ES-I3 (cell line): ENCODE data around the gene AKAP13.
A peak's percentile ranks its signal among the peaks of the same experiment; 100 is the strongest.

Source experiments
- H3K36me3 ChIP-seq: 2 replicates; pipeline ENCODE4 v1.6.1; 2013; ENCODE audit warnings: mild to moderate bottlenecking, low read length, control low read depth, moderate library complexity; ENCODE audit not compliant: insufficient read depth
- H3K4me1 ChIP-seq: 2 replicates; pipeline ENCODE4 v1.6.1; 2013; ENCODE audit warnings: mild to moderate bottlenecking, control low read depth, low read length; ENCODE audit not compliant: insufficient read depth
- H3K9ac ChIP-seq: 2 replicates; pipeline ENCODE4 v1.6.1; 2013; ENCODE audit warnings: low read depth, mild to moderate bottlenecking, low read length, moderate library complexity
- H3K9me3 ChIP-seq: 2 replicates; pipeline ENCODE4 v1.6.1; 2013; ENCODE audit warnings: mild to moderate bottlenecking, low read length, moderate library complexity; ENCODE audit not compliant: control insufficient read depth, insufficient read depth

AKAP13 gene

DNA sequence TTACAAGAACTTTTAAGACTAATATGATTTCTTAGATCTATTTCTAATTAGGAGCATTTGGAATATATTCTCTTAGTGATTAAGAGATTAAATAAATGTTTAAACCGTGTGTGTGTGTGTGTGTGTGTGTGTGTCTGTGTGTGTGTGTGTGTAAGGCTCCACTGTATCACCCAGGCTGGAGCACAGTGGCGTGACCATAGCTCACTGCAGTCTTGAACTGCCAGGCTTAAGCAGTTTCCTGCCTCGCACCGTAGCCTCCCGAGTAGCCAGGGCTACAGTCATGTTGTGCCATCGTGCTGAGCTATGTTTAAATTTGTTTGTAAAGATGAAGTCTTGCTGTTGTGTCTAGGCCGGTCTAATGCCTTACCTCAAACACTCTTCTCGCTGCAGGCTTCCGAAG is 305.0 kb downstream of the AKAP13 start:
- Histone ChIP-seq H3K9me3 (no peaks in the 10 kb centered on the region), H3K4me1 (peaks cover 13% of the 10 kb centered on the region), H3K9ac (no peak overlapping the region), H3K36me3 (peaks cover 4% of the 10 kb centered on the region; the same call in 1 of the 2 replicates)

DNA sequence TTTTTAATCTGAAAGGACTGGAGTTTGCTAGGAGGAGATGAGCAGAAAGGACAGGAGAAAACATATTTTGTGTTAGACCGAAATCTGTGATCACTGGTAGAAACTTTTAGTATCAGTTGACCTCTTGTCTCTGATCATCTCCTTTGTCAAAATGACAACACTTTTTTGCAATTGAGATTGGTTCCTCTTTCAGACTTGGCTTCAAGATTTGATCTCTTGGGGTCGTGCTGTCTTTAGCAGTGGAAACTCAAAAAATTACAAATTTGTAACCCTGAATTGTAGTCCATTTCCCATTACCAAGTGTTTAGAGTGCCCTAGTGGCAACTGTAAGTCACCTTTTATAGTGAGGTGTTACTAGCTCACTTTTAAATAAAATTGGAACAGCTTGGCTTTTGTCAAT is 306.9 kb downstream of the AKAP13 start:
- peaks cover 4% of the 10 kb centered on the region; the same call in 1 of the 2 replicates for H3K36me3 ChIP-seq
- no peak overlapping the region for H3K9ac ChIP-seq
- H3K4me1 ChIP-seq = peaks cover 19% of the 10 kb centered on the region
- H3K9me3 ChIP-seq = no peaks in the 10 kb centered on the region

DNA sequence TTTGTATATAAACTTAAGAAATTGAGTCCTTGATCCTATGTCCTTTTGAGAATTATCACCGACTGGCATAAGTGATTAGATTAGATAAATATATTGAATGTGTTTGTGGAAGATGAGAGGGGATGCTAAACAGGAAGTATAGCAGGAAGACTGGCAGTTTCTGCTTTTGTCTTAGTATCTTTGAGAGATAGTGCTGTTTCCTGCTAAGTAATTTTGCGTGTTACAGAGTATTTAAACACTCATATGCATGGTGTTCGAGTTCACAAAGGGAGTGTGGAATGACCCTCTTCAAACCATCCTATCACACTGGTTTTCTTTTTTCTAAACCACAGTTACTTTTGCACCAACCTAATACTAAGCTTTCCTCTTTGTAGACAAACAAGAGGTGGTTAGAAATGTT is 308.3 kb downstream of the AKAP13 start:
- peaks cover 3% of the 10 kb centered on the region; the same call in 1 of the 2 replicates for H3K36me3 ChIP-seq
- H3K9me3 ChIP-seq = no peaks in the 10 kb centered on the region
- peaks cover 19% of the 10 kb centered on the region for H3K4me1 ChIP-seq
- no peak overlapping the region for H3K9ac ChIP-seq

DNA sequence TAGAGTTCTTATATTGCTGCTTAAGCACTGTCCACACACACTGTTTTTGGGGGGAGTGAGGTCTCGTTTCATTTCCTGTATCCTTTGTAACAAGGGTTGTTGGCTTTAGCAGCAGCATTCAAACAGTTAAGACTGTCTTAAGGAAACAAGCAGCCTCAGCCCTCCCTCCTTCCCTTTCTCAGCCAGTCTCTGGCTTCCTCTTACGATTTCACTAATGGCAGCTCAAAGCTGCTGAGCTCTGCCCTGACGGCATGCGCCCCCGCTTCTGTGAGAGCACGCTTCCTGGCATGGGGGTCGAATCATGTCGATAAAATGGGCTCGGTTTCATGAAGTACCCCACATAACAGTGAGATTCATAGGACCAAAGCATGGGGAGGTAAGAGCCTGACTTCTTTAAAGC is 309.3 kb downstream of the AKAP13 start:
- no peaks in the 10 kb centered on the region for H3K9me3 ChIP-seq
- H3K36me3 ChIP-seq = no peaks in the 10 kb centered on the region
- H3K4me1 ChIP-seq = peaks cover 19% of the 10 kb centered on the region
- peak overlapping the region; percentile 33 for H3K9ac ChIP-seq

DNA sequence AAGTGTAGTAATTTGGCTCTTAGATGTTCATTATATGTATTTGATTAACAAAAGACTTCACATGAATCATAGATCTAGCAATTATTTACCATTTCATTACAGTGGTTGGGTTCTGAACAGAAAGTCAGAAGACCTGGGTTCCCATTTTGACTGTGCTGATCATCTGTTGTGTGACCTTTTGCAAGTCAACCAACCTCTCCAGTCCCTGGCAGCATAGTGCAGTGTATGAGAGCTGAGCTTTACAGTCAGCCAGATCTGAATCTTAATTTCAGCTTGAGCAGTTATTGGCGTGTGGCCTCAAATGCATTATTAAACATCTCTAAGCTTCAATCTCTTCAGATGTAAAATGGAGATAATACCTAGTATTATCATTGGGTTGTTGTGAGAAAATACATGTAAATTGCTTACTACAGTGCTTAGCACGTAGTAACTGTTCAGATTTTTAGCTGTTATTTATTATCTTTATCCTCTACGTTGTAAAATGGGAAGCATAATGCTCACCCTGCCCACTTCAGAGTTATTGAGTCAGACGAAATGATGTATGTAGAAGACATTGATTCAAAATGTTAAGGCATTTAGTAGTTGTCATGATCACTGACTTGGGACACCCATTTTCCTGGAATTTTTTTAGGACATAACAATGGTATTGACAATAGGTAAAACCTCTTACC is 310.3 kb downstream of the AKAP13 start:
- Histone ChIP-seq H3K4me1 (peaks cover 19% of the 10 kb centered on the region), H3K9me3 (no peaks in the 10 kb centered on the region), H3K9ac (no peak overlapping the region), H3K36me3 (no peaks in the 10 kb centered on the region)

DNA sequence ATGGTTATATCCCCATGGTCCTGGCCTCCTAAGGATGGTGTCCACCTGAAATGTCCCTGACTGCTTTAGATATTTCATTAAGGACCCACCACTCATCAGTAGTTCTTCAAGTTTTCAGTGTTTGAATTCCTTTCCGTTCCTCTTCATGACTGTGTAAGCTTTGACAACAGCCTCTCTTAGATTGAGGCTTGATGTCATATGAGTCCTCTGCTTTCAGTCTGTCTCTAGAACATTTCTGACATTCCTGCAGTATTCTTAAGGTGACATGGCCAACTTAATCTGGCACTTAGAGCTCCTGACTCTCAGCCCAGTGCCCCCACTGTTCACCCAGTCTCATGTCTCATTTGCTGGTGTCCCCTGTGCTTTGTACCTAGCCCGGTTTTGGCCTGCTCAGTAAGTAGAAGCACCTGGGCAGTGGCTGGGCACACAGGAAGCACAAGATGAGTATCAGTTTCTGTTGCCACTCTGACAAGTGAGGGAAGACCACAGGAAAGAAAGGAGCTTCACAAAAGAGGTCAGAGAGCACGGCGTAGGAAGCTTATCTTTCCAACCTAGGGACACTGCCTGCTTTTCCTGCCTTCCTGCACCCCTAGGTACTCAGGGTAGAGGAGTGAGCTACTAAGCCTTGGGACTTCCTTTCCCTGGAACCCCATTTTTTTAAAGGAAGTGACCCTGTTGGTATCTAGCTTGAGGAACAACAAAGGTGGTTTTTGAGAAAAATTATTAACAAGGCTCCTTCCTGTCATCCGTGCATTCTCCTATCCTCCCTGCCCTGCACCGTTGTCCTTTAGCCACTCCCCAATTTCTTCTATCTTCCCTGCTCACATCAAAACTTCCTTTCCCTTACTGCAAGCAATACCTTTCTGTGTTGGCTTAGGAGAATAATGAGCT is 311.2 kb downstream of the AKAP13 start:
- H3K4me1 ChIP-seq = peaks cover 19% of the 10 kb centered on the region

DNA sequence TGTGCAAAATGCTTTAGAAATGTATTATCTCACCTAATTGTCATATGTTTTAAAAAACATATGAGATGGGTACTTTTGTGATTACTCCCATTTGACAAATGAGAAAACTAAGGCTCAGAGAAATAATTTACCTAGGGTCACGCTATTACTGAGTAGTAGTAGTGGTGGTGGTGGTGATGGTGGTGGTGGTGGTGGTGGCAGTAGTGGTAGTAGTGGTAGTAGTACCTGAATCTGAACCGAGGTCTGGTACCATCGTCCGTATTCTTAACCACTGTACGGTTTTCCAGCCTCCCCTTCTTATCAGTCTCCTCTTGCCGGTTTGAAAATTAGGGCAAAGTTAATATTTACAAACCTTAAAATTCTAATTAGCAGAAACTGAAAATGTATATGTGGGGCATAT is 311.9 kb downstream of the AKAP13 start:
- Histone ChIP-seq H3K4me1 (peaks cover 19% of the 10 kb centered on the region), H3K36me3 (no peaks in the 10 kb centered on the region), H3K9ac (no peak overlapping the region), H3K9me3 (no peaks in the 10 kb centered on the region)

More for the DNA sequence above, 311.2 kb downstream of the AKAP13 start:
- Histone ChIP-seq H3K9me3 (no peaks in the 10 kb centered on the region), H3K9ac (no peak overlapping the region), H3K36me3 (no peaks in the 10 kb centered on the region)

DNA sequence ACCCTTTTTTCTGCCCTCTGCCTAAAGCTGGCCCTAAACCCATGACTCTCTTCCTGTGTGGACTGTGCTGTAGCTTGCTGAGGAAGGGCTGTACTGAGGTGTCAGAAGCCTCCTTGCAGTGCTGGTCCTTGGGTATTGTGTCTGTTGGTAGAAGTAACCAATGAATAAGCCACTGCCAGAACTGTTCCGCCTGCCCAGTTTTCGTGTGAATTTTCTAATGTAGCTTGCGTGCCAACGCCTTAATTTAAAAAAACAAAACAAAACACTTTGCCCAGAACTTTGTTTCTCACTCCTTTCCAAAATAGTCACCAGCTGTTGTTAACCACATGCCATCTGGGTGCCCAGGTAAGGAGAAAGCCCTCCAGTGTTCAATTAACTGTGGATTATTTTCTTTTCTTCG is 312.5 kb downstream of the AKAP13 start:
- Histone ChIP-seq H3K9me3 (no peaks in the 10 kb centered on the region), H3K36me3 (no peaks in the 10 kb centered on the region), H3K9ac (no peak overlapping the region), H3K4me1 (peaks cover 19% of the 10 kb centered on the region)

DNA sequence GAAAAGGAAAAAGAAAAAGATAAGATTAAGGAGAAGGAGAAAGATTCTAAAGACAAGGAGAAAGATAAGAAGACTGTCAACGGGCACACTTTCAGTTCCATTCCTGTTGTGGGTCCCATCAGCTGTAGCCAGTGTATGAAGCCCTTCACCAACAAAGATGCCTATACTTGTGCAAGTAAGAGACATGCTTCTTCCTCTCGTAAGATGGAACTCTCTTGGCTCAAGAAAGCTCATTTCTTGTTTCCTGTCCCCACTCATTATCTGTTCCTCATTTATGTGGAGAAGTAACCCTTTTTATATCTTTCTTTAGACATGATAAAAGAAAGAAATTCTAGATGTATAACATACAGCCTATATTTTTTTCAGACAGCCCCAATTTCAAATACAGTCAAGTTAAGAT is 312.9 kb downstream of the AKAP13 start:
- Histone ChIP-seq H3K9ac (no peak overlapping the region), H3K9me3 (no peaks in the 10 kb centered on the region), H3K36me3 (no peaks in the 10 kb centered on the region), H3K4me1 (peaks cover 19% of the 10 kb centered on the region)

DNA sequence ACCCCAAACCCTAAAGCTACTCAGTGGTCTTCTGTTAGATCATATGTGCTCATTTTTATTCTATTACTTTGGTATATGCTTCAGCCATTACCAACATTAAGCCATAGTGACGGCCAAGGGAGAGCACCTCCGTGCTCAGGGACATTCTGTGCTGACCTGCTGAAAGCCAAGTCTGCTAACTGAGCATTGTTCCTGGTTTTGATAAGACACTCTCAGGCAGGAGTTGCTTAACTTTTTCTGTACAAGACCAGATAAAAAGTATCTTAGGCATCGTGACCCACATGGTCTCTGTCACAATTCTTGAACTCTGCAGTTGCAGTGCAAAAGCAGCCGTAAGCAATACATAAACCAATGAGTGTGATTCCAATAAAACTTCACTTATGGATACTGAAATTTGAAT is 313.7 kb downstream of the AKAP13 start:
- Histone ChIP-seq H3K9ac (no peak overlapping the region), H3K36me3 (no peaks in the 10 kb centered on the region), H3K4me1 (peaks cover 12% of the 10 kb centered on the region), H3K9me3 (no peaks in the 10 kb centered on the region)

DNA sequence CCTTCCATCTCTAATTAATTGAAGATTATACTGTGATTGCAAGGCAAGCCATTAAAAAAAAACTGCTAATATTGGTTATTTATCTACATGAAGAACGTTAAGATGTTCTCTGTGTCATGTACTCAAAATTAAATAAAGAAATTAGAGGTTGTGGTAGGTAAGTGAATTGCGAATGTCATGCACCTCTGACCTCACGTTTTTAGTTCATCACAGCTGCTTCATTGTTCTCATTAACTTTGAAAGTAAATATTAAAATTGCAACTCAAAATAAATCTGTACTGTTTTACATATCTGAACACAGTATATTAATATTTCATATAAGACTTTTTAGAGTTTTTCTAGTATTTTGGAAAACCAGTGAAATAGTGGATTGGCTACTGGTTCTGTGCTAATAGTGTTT is 320.4 kb downstream of the AKAP13 start:
- Histone ChIP-seq H3K9ac (no peak overlapping the region), H3K4me1 (peaks cover 6% of the 10 kb centered on the region; the same call in 1 of the 2 replicates), H3K36me3 (no peaks in the 10 kb centered on the region), H3K9me3 (no peaks in the 10 kb centered on the region)

DNA sequence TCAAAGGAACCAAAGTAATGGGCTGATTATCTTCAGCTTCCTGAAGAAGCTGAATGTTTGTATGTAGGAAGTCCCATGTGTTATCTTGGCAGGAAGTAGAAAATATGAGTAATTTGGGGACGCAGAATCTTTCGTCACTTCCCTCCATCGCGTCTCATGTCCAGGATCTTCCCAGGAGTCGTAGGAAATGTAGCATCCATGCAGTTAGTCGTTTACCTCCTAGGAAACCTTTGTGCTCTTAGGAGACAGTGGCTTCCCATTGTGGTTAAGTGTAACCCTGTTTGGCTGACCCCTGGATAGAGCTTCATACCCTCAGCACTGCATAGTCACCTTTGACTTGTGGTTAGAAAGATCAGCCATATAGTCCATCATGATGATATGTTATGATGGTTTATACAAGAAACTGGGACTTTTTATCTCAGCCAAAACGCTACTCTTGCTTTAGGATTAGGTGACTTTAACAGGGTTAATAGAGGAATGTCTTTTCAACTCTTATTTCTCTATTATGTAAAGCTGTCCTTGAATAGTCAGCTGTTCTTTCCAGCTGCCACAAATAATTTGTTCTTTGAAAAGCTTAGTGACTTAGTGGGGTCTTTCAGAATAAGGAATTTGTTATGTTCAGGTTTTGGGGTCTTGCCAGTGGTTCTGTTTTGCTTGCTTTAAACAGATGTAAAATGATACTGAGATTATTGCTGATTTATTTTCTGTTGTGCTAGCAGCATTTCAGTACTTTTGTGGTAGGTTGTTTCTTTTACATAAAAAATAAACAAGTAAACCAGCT is 322.1 kb downstream of the AKAP13 start:
- Histone ChIP-seq H3K36me3 (no peaks in the 10 kb centered on the region), H3K4me1 (peaks cover 6% of the 10 kb centered on the region; the same call in 1 of the 2 replicates), H3K9me3 (no peaks in the 10 kb centered on the region), H3K9ac (no peak overlapping the region)

DNA sequence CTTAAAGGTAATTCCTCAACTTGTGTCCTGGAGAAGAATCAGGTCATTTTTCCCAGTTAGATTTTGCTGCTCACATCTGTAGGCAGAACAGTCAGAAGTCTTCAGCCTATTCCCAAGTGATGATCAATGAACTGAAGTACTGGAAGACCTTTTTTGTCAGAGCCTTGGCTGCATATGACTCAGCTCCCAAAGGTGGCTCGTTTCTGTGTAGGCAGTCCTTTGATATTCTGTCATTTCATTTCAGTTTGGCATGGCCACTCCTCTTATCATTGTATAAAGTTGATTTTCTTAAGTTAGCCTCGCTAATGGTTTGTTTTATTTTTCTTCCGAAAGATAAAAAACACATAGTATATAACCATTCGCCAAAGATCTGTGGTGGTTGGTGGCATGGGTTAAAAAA is 323.7 kb downstream of the AKAP13 start:
- no peak overlapping the region for H3K9ac ChIP-seq
- no peaks in the 10 kb centered on the region for H3K9me3 ChIP-seq
- no peaks in the 10 kb centered on the region for H3K36me3 ChIP-seq
- H3K4me1 ChIP-seq = peaks cover 6% of the 10 kb centered on the region; the same call in 1 of the 2 replicates

DNA sequence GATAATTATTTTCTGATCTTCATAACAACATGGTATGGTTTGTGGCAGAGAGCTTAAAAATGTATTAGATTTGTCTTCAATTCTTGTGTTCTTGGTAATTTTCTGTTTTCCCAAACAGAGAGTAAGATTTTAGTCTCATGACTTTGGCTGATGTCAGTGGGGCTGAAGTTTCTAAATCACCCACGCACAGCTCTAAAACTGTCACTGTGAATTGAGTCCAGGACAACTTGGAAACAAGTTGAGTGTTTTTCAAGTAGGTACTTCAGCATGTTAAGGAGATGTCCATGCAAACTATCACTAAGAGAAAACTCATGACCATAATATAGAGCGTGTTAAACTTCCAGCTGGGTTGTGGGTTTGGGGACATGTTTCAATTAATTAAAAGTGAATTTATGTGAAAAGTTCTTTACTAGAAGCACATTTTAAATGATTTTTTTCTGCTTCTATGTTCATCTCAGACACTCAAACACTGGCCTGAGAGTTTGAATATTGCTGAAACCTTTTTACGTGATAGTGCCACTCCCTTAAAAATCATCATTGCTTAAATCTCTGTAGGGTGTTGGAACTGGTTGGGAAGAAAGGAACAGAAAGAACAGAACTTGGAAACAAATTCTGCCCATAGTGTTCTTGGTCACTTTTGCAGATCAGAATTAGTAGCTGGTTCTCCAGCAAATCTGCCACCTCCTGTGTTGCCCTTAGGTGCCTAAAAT is 324.5 kb downstream of the AKAP13 start:
- no peaks in the 10 kb centered on the region for H3K36me3 ChIP-seq
- no peaks in the 10 kb centered on the region for H3K9me3 ChIP-seq
- peaks cover 6% of the 10 kb centered on the region; the same call in 1 of the 2 replicates for H3K4me1 ChIP-seq
- H3K9ac ChIP-seq = no peak overlapping the region
